HepG2 (cell line): ENCODE results near the gene RGS19. TPM values are rescaled to one million over a fixed set of nuclear protein-coding genes. Genes with fewer than 3 reads are reported as not detected.

Experiments used
- GATAD1 ChIP-seq: IDR thresholded peaks from 2 replicates; pipeline ENCODE4 v1.6.1; 2016; ENCODE audit warnings: missing genetic modification reagents, missing compliant biosample characterization
- ISX ChIP-seq: sonication (generic); formaldehyde crosslinking; conservative IDR thresholded peaks from 2 replicates; pipeline ENCODE4 v1.5.0; 2020; ENCODE audit warnings: missing genetic modification reagents
- MAF1 ChIP-seq: sonication (generic); formaldehyde crosslinking; IDR thresholded peaks from 2 replicates; pipeline ENCODE4 v1.5.0; 2020; ENCODE audit warnings: missing genetic modification reagents, borderline replicate concordance
- POLR2A ChIP-seq, 2 experiments: IDR thresholded peaks; 2 replicates each; pipeline ENCODE4 v1.6.1; 2011; ENCODE audit warnings: low read depth in 2 of 2, low read length in 2 of 2, mild to moderate bottlenecking in 1 of 2, moderate library complexity in 1 of 2; ENCODE audit not compliant: insufficient read depth in 1 of 2
- RARA ChIP-seq: IDR thresholded peaks from 2 replicates; pipeline ENCODE4 v1.6.1; 2016; ENCODE audit warnings: missing genetic modification reagents, missing compliant biosample characterization
- SMARCC2 ChIP-seq: fragments of 450-650 bp; IDR thresholded peaks from 2 replicates; pipeline ENCODE4 v1.6.1; 2017; ENCODE audit warnings: antibody characterized with exemption, mild to moderate bottlenecking
- SRF ChIP-seq: IDR thresholded peaks from 2 replicates; pipeline ENCODE4 v1.6.1; 2011; ENCODE audit warnings: mild to moderate bottlenecking, low read depth, low read length, moderate library complexity
- YY1 ChIP-seq: IDR thresholded peaks from 2 replicates; pipeline ENCODE4 v1.6.1; 2011; ENCODE audit warnings: low read length, low read depth, moderate library complexity, mild to moderate bottlenecking; ENCODE audit not compliant: insufficient read depth, insufficient replicate concordance
- ZC3H13 ChIP-seq: sonication (generic); formaldehyde crosslinking; IDR thresholded peaks from 2 replicates; pipeline ENCODE4 v1.8.1; 2023; ENCODE audit warnings: mild to moderate bottlenecking, missing genetic modification reagents, moderate library complexity
- ZFYVE20 ChIP-seq: sonication (generic); formaldehyde crosslinking; IDR thresholded peaks from 2 replicates; pipeline ENCODE4 v1.8.0; 2023; ENCODE audit warnings: low read depth, mild to moderate bottlenecking, moderate library complexity, missing genetic modification reagents, borderline replicate concordance
- ZNF232 ChIP-seq: sonication (generic); formaldehyde crosslinking; IDR thresholded peaks from 2 replicates; pipeline ENCODE4 v1.4.0; 2020; ENCODE audit warnings: missing genetic modification reagents, borderline replicate concordance
- ZNF547 ChIP-seq: sonication (generic); formaldehyde crosslinking; IDR thresholded peaks from 2 replicates; pipeline ENCODE4 v1.5.1; 2020; ENCODE audit warnings: mild to moderate bottlenecking, missing genetic modification reagents
- ZNF660 ChIP-seq: sonication (generic); formaldehyde crosslinking; IDR thresholded peaks from 2 replicates; pipeline ENCODE4 v1.5.1; 2020; ENCODE audit warnings: mild to moderate bottlenecking, low read depth, missing genetic modification reagents, borderline replicate concordance
- ZNF747 ChIP-seq: sonication (generic); formaldehyde crosslinking; IDR thresholded peaks from 2 replicates; pipeline ENCODE4 v1.8.1; 2023; ENCODE audit warnings: missing genetic modification reagents, mild to moderate bottlenecking, borderline replicate concordance
- polyA plus RNA-seq, 8 experiments: library from polyadenylated mRNA; depleted of rRNA in 3 of 8; stranded (reverse) in 7 of 8; unstranded in 1 of 8; fragments of >200 nt; fragmentation: Illumina TruSeq in 4 of 8; extraction: Trizol in 4 of 8; gene quantifications; 2 replicates each; pipeline versions ENCODE4 v1.2.1 to v1.2.3, GENCODE V29; 2011 to 2016; ENCODE audit warnings: low read depth in 4 of 8, missing spikeins in 1 of 8, mixed read lengths in 1 of 8; ENCODE audit not compliant: insufficient read depth in 1 of 8
- total RNA-seq, 5 experiments: library from RNA; depleted of rRNA; stranded (reverse); fragments of >200 nt; fragmentation: Illumina TruSeq; extraction: Trizol; gene quantifications; 2 replicates each; pipeline ENCODE4 v1.2.3, GENCODE V29; 2016; ENCODE audit warnings: low read depth in 1 of 5
- TF ChIP-seq, protein P1 (sequence below): sonication (generic); formaldehyde crosslinking; IDR thresholded peaks from 2 replicates; pipeline ENCODE4 v1.9.0; 2022; ENCODE audit warnings: low read depth, missing genetic modification reagents
- TF ChIP-seq, protein P2 (sequence below): sonication (generic); formaldehyde crosslinking; IDR thresholded peaks from 2 replicates; pipeline ENCODE4 v1.4.0; 2020; ENCODE audit warnings: missing genetic modification reagents
- TF ChIP-seq, protein P3 (sequence below): IDR thresholded peaks from 2 replicates; pipeline ENCODE4 v1.6.1; 2016; ENCODE audit warnings: missing biosample characterization, missing genetic modification reagents, low read depth
- TF ChIP-seq, protein P4 (sequence below): sonication (generic); formaldehyde crosslinking; IDR thresholded peaks from 2 replicates; pipeline ENCODE4 v1.4.0; 2020; ENCODE audit warnings: missing genetic modification reagents, borderline replicate concordance

RGS19 gene
- total and polyA plus RNA-seq, 2 of the 13 experiments (the other 11 are each of a cell fraction or from before 2014, with no cell fraction given), result 10.7 to 11.9 TPM

DNA sequence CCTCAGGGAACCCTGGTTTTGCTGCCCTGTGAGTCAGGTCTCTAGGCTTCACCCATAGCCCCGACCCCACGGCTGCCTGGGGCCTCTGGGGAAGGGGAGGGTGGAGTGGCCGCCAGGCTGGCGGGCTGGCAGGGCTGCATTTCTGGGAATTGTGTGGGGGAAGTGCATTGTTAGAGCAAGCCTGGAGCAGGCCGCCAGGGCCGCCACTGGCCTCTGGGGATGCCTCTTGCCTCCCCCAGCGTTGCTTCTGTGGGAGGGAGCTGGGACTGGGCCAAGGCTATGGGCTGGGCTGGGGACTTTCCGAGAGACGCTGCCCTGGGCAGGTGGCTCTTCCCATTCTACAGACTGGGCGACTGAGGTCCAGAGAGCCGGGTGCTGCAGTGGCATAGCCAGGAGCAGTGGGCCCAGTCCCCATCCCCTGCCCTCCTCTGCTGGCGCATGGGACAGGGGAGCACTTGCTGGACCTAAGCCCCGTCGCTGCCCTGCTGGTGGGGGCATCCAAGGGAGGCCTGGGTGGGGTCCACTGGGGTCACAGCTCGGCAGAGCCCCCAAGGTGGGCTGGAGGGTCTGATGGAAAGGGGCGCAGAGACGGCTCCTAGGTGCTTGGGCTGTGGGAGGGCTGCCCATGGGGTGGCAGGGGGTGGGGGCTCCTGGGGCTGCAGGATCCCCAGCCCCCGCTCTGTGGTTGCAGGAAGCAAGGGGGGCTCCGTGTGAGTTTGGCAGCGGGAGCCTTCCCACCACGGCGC, 23.3 kb downstream of the RGS19 start (continued):
- TF ChIP-seq ZFYVE20 (no peak), MAF1 (CRISPR knock-in tag) (no peak; the same call in 1 of the 2 replicates), ZNF660 (CRISPR knock-in tag) (no peak), ZNF232 (CRISPR knock-in tag) (peak; percentile 81; the same call in 1 of the 2 replicates), ZNF547 (CRISPR knock-in tag) (peak; percentile 46; the same call in 1 of the 2 replicates), GATAD1 (CRISPR knock-in tag) (peak; percentile 58), ISX (peak; percentile 81; the same call in 1 of the 2 replicates), SRF (no peak), ZNF747 (CRISPR knock-in tag) (no peak; the same call in 1 of the 2 replicates), POLR2A (IDR thresholded peaks at IDR 0.05; ENCODE audit: insufficient read depth in 1 of 2, low read depth in 2 of 2, low read length in 2 of 2) (peak in 1 of 2 experiments; percentile 65; a peak in 2 of 4 replicates), ZC3H13 (CRISPR knock-in tag) (0 out of 2 replicates have a peak, but pooled peaks have one; percentile 47), SMARCC2 (no peak), YY1 (no peak), RARA (CRISPR knock-in tag) (peak; percentile 70)
- TF ChIP-seq, protein P1, sequence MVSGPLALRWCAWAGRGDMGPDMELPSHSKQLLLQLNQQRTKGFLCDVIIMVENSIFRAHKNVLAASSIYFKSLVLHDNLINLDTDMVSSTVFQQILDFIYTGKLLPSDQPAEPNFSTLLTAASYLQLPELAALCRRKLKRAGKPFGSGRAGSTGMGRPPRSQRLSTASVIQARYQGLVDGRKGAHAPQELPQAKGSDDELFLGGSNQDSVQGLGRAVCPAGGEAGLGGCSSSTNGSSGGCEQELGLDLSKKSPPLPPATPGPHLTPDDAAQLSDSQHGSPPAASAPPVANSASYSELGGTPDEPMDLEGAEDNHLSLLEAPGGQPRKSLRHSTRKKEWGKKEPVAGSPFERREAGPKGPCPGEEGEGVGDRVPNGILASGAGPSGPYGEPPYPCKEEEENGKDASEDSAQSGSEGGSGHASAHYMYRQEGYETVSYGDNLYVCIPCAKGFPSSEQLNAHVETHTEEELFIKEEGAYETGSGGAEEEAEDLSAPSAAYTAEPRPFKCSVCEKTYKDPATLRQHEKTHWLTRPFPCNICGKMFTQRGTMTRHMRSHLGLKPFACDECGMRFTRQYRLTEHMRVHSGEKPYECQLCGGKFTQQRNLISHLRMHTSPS (CRISPR knock-in tag), result peak; percentile 60; the same call in 1 of the 2 replicates
- TF ChIP-seq, protein P2, sequence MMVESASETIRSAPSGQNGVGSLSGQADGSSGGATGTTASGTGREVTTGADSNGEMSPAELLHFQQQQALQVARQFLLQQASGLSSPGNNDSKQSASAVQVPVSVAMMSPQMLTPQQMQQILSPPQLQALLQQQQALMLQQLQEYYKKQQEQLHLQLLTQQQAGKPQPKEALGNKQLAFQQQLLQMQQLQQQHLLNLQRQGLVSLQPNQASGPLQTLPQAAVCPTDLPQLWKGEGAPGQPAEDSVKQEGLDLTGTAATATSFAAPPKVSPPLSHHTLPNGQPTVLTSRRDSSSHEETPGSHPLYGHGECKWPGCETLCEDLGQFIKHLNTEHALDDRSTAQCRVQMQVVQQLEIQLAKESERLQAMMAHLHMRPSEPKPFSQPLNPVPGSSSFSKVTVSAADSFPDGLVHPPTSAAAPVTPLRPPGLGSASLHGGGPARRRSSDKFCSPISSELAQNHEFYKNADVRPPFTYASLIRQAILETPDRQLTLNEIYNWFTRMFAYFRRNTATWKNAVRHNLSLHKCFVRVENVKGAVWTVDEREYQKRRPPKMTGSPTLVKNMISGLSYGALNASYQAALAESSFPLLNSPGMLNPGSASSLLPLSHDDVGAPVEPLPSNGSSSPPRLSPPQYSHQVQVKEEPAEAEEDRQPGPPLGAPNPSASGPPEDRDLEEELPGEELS (CRISPR knock-in tag), result peak; percentile 40; the same call in 1 of the 2 replicates
- TF ChIP-seq, protein P3, sequence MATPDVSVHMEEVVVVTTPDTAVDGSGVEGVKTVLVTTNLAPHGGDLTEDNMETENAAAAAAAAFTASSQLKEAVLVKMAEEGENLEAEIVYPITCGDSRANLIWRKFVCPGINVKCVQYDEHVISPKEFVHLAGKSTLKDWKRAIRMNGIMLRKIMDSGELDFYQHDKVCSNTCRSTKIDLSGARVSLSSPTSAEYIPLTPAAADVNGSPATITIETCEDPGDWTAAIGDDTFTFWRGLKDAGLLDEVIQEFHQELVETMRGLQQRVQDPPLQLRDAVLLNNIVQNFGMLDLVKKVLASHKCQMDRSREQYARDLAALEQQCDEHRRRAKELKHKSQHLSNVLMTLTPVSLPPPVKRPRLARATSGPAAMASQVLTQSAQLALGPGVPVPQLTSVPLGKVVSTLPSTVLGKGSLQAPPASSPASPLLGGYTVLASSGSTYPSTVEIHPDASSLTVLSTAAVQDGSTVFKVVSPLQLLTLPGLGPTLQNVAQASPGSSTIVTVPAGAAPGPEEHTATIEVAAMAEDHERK (CRISPR knock-in tag), result no peak
- TF ChIP-seq, protein P4, sequence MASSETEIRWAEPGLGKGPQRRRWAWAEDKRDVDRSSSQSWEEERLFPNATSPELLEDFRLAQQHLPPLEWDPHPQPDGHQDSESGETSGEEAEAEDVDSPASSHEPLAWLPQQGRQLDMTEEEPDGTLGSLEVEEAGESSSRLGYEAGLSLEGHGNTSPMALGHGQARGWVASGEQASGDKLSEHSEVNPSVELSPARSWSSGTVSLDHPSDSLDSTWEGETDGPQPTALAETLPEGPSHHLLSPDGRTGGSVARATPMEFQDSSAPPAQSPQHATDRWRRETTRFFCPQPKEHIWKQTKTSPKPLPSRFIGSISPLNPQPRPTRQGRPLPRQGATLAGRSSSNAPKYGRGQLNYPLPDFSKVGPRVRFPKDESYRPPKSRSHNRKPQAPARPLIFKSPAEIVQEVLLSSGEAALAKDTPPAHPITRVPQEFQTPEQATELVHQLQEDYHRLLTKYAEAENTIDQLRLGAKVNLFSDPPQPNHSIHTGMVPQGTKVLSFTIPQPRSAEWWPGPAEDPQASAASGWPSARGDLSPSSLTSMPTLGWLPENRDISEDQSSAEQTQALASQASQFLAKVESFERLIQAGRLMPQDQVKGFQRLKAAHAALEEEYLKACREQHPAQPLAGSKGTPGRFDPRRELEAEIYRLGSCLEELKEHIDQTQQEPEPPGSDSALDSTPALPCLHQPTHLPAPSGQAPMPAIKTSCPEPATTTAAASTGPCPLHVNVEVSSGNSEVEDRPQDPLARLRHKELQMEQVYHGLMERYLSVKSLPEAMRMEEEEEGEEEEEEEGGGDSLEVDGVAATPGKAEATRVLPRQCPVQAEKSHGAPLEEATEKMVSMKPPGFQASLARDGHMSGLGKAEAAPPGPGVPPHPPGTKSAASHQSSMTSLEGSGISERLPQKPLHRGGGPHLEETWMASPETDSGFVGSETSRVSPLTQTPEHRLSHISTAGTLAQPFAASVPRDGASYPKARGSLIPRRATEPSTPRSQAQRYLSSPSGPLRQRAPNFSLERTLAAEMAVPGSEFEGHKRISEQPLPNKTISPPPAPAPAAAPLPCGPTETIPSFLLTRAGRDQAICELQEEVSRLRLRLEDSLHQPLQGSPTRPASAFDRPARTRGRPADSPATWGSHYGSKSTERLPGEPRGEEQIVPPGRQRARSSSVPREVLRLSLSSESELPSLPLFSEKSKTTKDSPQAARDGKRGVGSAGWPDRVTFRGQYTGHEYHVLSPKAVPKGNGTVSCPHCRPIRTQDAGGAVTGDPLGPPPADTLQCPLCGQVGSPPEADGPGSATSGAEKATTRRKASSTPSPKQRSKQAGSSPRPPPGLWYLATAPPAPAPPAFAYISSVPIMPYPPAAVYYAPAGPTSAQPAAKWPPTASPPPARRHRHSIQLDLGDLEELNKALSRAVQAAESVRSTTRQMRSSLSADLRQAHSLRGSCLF (CRISPR knock-in tag), result no peak
